Gastroesophageal sphincter (tissue), 3 donors: ENCODE results near the gene ZNF771.

Experiments used
- CTCF ChIP-seq, 4 experiments: fragments of 200-600 bp in 2 of 4; fragments of 450-650 bp in 2 of 4; sonication (generic) in 1 of 4; IDR thresholded peaks; one replicate each; pipeline ENCODE4 v1.5.1; 2017 to 2019; ENCODE audit warnings: antibody characterized with exemption in 4 of 4, mild to moderate bottlenecking in 2 of 4, moderate library complexity in 2 of 4
- EP300 ChIP-seq: sonication (generic); formaldehyde crosslinking; IDR thresholded peaks from one replicate; pipeline ENCODE4 v1.6.1; 2017; ENCODE audit warnings: antibody characterized with exemption, mild to moderate bottlenecking
- POLR2A ChIP-seq, 2 donors: fragments of 450-650 bp; IDR thresholded peaks; one replicate each; pipeline ENCODE4 v1.6.1; 2017; ENCODE audit warnings: antibody characterized with exemption in 2 of 2, mild to moderate bottlenecking in 2 of 2, moderate library complexity in 1 of 2
- POLR2AphosphoS5 ChIP-seq: sonication (generic); formaldehyde crosslinking; IDR thresholded peaks from one replicate; pipeline ENCODE4 v1.6.1; 2017; ENCODE audit warnings: antibody characterized with exemption

- TF ChIP-seq CTCF (IDR thresholded peaks at IDR 0.05) (no peak), EP300 (no peak), POLR2AphosphoS5 (no peak), POLR2A (IDR thresholded peaks at IDR 0.05) (no peak)
These were observed 37.1 kb downstream of the ZNF771 start for GRCh38 chr16:30444231-30445148.
